IMR-90 (cell line): ENCODE data around the gene CELA1.

ENCODE experiments used
- MAZ ChIP-seq: IDR thresholded peaks from 2 replicates; pipeline ENCODE4 v1.6.1; 2012; ENCODE audit warnings: low read depth, mild to moderate bottlenecking, low read length, improper control_type of control experiment, moderate library complexity, borderline replicate concordance
- RCOR1 ChIP-seq: IDR thresholded peaks from 2 replicates; pipeline ENCODE4 v1.6.1; 2012; ENCODE audit warnings: mild to moderate bottlenecking, low read length, improper control_type of control experiment; ENCODE audit not compliant: insufficient replicate concordance
- SMC3 ChIP-seq: fragments of 150-350 bp; IDR thresholded peaks from 2 replicates; pipeline ENCODE4 v1.6.1; 2016; ENCODE audit warnings: low read depth, mild to moderate bottlenecking, antibody characterized with exemption, low read length, moderate library complexity
- USF2 ChIP-seq: fragments of 150-350 bp; IDR thresholded peaks from 2 replicates; pipeline ENCODE4 v1.6.1; 2017; ENCODE audit warnings: mild to moderate bottlenecking, antibody characterized with exemption, low read length, low read depth
- TF ChIP-seq, protein P1 (sequence below): conservative IDR thresholded peaks from 2 replicates; pipeline ENCODE4 v1.5.1; 2012; ENCODE audit warnings: mild to moderate bottlenecking, low read depth, low read length, improper control_type of control experiment

DNA sequence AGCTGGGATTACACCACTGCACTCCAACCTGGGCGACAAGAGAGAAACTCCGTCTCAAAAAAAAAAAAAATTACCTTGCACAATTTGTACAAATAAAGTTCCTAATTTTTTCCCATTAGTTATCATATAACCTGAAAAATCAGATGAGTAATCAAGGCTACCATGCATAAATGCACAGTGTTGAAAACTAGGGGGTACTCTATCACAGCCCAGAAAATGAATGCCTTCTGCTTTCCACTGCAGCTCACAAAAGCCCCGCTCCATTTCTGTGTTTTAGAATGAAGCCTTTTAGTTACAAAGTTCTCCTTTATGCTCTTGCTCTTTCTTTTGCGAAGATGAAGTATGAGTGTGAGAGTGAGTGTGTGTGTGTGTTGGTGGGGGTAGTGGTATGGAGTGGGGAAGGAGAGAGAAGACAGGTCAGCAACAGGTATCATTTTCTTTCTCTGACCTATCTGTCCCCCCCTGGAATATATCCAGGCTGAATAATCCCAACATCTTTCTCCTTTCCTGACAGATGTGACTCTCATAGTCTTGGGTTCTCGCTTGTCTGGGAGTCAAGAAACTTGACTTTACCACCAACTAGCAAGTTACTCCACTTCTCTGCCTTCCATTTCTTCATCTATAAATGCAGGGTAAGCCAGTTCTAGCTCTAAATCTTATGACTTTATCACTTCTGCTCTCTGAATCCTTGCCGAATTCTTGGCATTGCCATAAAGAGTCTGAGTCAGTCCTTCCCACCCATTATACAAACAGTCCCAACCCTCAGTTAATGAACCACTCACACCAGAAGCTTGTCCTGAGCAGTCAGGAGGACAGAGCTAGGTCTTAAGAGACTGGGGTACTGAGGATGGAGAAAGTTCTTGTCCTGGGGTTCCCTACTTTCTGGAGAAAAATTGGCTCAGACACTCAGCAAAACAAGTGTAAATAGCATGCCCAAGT, 38.6 kb downstream of the CELA1 start:
- TF ChIP-seq MAZ = no peak
- TF ChIP-seq, protein P1, sequence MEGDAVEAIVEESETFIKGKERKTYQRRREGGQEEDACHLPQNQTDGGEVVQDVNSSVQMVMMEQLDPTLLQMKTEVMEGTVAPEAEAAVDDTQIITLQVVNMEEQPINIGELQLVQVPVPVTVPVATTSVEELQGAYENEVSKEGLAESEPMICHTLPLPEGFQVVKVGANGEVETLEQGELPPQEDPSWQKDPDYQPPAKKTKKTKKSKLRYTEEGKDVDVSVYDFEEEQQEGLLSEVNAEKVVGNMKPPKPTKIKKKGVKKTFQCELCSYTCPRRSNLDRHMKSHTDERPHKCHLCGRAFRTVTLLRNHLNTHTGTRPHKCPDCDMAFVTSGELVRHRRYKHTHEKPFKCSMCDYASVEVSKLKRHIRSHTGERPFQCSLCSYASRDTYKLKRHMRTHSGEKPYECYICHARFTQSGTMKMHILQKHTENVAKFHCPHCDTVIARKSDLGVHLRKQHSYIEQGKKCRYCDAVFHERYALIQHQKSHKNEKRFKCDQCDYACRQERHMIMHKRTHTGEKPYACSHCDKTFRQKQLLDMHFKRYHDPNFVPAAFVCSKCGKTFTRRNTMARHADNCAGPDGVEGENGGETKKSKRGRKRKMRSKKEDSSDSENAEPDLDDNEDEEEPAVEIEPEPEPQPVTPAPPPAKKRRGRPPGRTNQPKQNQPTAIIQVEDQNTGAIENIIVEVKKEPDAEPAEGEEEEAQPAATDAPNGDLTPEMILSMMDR = no peak
- no peak for TF ChIP-seq USF2
- no peak for TF ChIP-seq SMC3
- TF ChIP-seq RCOR1 = no peak
